GM23338 (cell line): Measurements from ENCODE around the gene CALY.

Source experiments
- EZH2 ChIP-seq: fragments of 200-600 bp; sonication (generic); IDR thresholded peaks from one replicate; pipeline ENCODE4 v1.8.0; 2017; ENCODE audit warnings: antibody characterized with exemption, mild to moderate bottlenecking, low read depth; ENCODE audit not compliant: unreplicated experiment
- JUNB ChIP-seq: IDR thresholded peaks from one replicate; pipeline ENCODE4 v1.6.1; 2016; ENCODE audit warnings: antibody characterized with exemption; ENCODE audit not compliant: unreplicated experiment
- POLR2AphosphoS5 ChIP-seq: IDR thresholded peaks from 2 replicates; pipeline ENCODE4 v1.6.1; 2016; ENCODE audit warnings: antibody characterized with exemption, low read depth
- TF ChIP-seq, protein P1 (sequence below), 2 experiments: fragments of 200-600 bp in 1 of 2; sonication (generic) in 1 of 2; conservative IDR thresholded peaks; 2 replicates each; pipeline versions ENCODE4 v1.5.1 to v1.6.1; 2016 to 2017; ENCODE audit warnings: antibody characterized with exemption in 2 of 2, low read depth in 2 of 2, mild to moderate bottlenecking in 2 of 2, moderate library complexity in 1 of 2
- TF ChIP-seq, protein P2 (sequence below): IDR thresholded peaks from one replicate; pipeline ENCODE4 v1.6.1; 2018; ENCODE audit warnings: antibody characterized with exemption; ENCODE audit not compliant: unreplicated experiment

DNA sequence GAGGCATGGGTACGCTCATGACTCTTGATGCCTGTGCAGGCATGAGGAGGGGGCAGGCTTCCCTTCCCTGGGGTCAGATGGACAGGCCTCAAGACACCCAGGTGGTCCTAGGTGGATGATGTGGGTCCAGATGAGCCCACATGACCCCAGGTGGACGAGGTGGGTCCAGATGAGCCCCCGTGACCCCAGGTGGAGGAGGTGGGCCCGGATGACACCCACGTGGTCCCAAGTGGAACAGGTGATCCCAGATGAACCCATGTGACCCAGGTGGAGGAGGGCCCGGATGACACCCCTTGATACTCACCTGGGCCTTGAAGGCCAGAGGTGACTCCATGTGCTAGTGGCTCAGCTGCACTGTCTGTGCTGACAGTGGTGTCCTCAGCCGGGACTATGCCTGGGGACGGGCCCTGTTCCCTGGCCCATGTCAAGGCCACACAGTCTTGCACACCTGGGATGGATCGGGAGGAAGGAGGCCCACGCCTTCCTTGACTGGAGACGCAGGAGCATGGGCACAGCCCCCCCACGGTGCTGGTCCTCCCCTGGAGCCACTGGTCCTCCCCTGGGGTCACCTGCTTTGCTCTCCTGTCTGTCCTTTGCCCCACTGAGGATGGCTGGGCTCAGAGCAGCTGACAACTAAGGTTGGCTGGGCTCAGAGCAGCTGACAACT, 13.7 kb upstream of the CALY start:
- TF ChIP-seq, protein P1, sequence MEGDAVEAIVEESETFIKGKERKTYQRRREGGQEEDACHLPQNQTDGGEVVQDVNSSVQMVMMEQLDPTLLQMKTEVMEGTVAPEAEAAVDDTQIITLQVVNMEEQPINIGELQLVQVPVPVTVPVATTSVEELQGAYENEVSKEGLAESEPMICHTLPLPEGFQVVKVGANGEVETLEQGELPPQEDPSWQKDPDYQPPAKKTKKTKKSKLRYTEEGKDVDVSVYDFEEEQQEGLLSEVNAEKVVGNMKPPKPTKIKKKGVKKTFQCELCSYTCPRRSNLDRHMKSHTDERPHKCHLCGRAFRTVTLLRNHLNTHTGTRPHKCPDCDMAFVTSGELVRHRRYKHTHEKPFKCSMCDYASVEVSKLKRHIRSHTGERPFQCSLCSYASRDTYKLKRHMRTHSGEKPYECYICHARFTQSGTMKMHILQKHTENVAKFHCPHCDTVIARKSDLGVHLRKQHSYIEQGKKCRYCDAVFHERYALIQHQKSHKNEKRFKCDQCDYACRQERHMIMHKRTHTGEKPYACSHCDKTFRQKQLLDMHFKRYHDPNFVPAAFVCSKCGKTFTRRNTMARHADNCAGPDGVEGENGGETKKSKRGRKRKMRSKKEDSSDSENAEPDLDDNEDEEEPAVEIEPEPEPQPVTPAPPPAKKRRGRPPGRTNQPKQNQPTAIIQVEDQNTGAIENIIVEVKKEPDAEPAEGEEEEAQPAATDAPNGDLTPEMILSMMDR (conservative IDR thresholded peaks at IDR 0.05; ENCODE audit: low read depth in 2 of 2): no peak
- TF ChIP-seq EZH2: no peak
- no peak; the same call in 1 of the 2 replicates for TF ChIP-seq POLR2AphosphoS5
- TF ChIP-seq, protein P2, sequence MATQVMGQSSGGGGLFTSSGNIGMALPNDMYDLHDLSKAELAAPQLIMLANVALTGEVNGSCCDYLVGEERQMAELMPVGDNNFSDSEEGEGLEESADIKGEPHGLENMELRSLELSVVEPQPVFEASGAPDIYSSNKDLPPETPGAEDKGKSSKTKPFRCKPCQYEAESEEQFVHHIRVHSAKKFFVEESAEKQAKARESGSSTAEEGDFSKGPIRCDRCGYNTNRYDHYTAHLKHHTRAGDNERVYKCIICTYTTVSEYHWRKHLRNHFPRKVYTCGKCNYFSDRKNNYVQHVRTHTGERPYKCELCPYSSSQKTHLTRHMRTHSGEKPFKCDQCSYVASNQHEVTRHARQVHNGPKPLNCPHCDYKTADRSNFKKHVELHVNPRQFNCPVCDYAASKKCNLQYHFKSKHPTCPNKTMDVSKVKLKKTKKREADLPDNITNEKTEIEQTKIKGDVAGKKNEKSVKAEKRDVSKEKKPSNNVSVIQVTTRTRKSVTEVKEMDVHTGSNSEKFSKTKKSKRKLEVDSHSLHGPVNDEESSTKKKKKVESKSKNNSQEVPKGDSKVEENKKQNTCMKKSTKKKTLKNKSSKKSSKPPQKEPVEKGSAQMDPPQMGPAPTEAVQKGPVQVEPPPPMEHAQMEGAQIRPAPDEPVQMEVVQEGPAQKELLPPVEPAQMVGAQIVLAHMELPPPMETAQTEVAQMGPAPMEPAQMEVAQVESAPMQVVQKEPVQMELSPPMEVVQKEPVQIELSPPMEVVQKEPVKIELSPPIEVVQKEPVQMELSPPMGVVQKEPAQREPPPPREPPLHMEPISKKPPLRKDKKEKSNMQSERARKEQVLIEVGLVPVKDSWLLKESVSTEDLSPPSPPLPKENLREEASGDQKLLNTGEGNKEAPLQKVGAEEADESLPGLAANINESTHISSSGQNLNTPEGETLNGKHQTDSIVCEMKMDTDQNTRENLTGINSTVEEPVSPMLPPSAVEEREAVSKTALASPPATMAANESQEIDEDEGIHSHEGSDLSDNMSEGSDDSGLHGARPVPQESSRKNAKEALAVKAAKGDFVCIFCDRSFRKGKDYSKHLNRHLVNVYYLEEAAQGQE: no peak
- TF ChIP-seq JUNB: no peak
